ENCODE results near the gene SEMA4A.
"Not testable (repeated sequence)": the region's sequence is repeated elsewhere in the genome, so short reads cannot be mapped to it uniquely, and the experiment has no call there.

SEMA4A gene

GRCh38 chr1:156121005-156121404 is 32.4 kb upstream of the SEMA4A start:
- not testable (repeated sequence) for H3K9me3 ChIP-seq (ENCODE audit: control insufficient read depth, low read length); H3K4me3 ChIP-seq (ENCODE audit: extremely low read depth, insufficient read depth, low read length, poor library complexity, severe bottlenecking); H3K27ac ChIP-seq (ENCODE audit: low read depth, low read length, severe bottlenecking)
- WGBS, 2 experiments (ENCODE audit: insufficient coverage in 2 of 2), result 90 to 94% methylated on average over 3 of the region's 4 CpGs
- Histone ChIP-seq H3K4me1 (ENCODE audit: control insufficient read depth, insufficient read depth, low read length, poor library complexity, severe bottlenecking) (peaks cover 80% of the 10 kb centered on the region), H3K36me3 (ENCODE audit: control insufficient read depth, insufficient read depth, low read length) (peaks cover 45% of the 10 kb centered on the region)

- 77 to 86% methylated on average over 3 to 4 of the region's 4 CpGs for WGBS, 2 experiments (ENCODE audit: insufficient coverage in 2 of 2)
- no peaks in the 10 kb centered on the region for H3K9me3 ChIP-seq (ENCODE audit: control insufficient read depth, low read length)
- no peak overlapping the region for H3K27ac ChIP-seq (ENCODE audit: low read depth, low read length, severe bottlenecking)
- peaks cover 84% of the 10 kb centered on the region for H3K4me1 ChIP-seq (ENCODE audit: control insufficient read depth, insufficient read depth, low read length, poor library complexity, severe bottlenecking)
- no peak overlapping the region for H3K4me3 ChIP-seq (ENCODE audit: extremely low read depth, insufficient read depth, low read length, poor library complexity, severe bottlenecking)
- peaks cover 44% of the 10 kb centered on the region for H3K36me3 ChIP-seq (ENCODE audit: control insufficient read depth, insufficient read depth, low read length)
These were observed 31.9 kb upstream of the SEMA4A start for GRCh38 chr1:156121457-156121856.

GRCh38 chr1:156122086-156122485 is 31.3 kb upstream of the SEMA4A start:
- Histone ChIP-seq H3K27ac (ENCODE audit: low read depth, low read length, severe bottlenecking) (peak overlapping the region; percentile 98), H3K36me3 (ENCODE audit: control insufficient read depth, insufficient read depth, low read length) (peaks cover 43% of the 10 kb centered on the region), H3K4me3 (ENCODE audit: extremely low read depth, insufficient read depth, low read length, poor library complexity, severe bottlenecking) (no peak overlapping the region), H3K9me3 (ENCODE audit: control insufficient read depth, low read length) (no peaks in the 10 kb centered on the region), H3K4me1 (ENCODE audit: control insufficient read depth, insufficient read depth, low read length, poor library complexity, severe bottlenecking) (peaks cover 90% of the 10 kb centered on the region)
- WGBS, 2 experiments (ENCODE audit: insufficient coverage in 2 of 2), result 57 to 93% methylated on average over 1 to 2 of the region's 4 CpGs

- H3K27ac ChIP-seq (ENCODE audit: low read depth, low read length, severe bottlenecking), result peak overlapping the region; percentile 98
- H3K4me1 ChIP-seq (ENCODE audit: control insufficient read depth, insufficient read depth, low read length, poor library complexity, severe bottlenecking), result peaks cover 91% of the 10 kb centered on the region
- peaks cover 42% of the 10 kb centered on the region for H3K36me3 ChIP-seq (ENCODE audit: control insufficient read depth, insufficient read depth, low read length)
- no peaks in the 10 kb centered on the region for H3K9me3 ChIP-seq (ENCODE audit: control insufficient read depth, low read length)
- H3K4me3 ChIP-seq (ENCODE audit: extremely low read depth, insufficient read depth, low read length, poor library complexity, severe bottlenecking), result peak overlapping the region; percentile 2
- 57 to 62% methylated on average over 9 to 10 of the region's 14 CpGs for WGBS, 2 experiments (ENCODE audit: insufficient coverage in 2 of 2)
These were observed 30.6 kb upstream of the SEMA4A start for GRCh38 chr1:156122519-156123355.

GRCh38 chr1:156123356-156124196 is 29.8 kb upstream of the SEMA4A start:
- Histone ChIP-seq H3K36me3 (ENCODE audit: control insufficient read depth, insufficient read depth, low read length) (peaks cover 39% of the 10 kb centered on the region), H3K27ac (ENCODE audit: low read depth, low read length, severe bottlenecking) (peak overlapping the region; percentile 98), H3K4me1 (ENCODE audit: control insufficient read depth, insufficient read depth, low read length, poor library complexity, severe bottlenecking) (peaks cover 91% of the 10 kb centered on the region), H3K4me3 (ENCODE audit: extremely low read depth, insufficient read depth, low read length, poor library complexity, severe bottlenecking) (no peak overlapping the region), H3K9me3 (ENCODE audit: control insufficient read depth, low read length) (no peaks in the 10 kb centered on the region)
- WGBS, 2 experiments (ENCODE audit: insufficient coverage in 2 of 2), result 25 to 44% methylated on average over 8 to 9 of the region's 14 CpGs

- H3K4me1 ChIP-seq (ENCODE audit: control insufficient read depth, insufficient read depth, low read length, poor library complexity, severe bottlenecking), result peaks cover 96% of the 10 kb centered on the region
- H3K27ac ChIP-seq (ENCODE audit: low read depth, low read length, severe bottlenecking), result peak overlapping the region; percentile 98
- H3K4me3 ChIP-seq (ENCODE audit: extremely low read depth, insufficient read depth, low read length, poor library complexity, severe bottlenecking), result no peak overlapping the region
- no peaks in the 10 kb centered on the region for H3K9me3 ChIP-seq (ENCODE audit: control insufficient read depth, low read length)
- H3K36me3 ChIP-seq (ENCODE audit: control insufficient read depth, insufficient read depth, low read length), result peaks cover 37% of the 10 kb centered on the region
- WGBS, 2 experiments (ENCODE audit: insufficient coverage in 2 of 2), result 87 to 91% methylated on average over 12 to 15 of the region's 17 CpGs
These were observed 28.6 kb upstream of the SEMA4A start for GRCh38 chr1:156124557-156125483.

GRCh38 chr1:156125544-156125943 is 27.8 kb upstream of the SEMA4A start:
- 91 to 94% methylated on average over 9 of the region's 10 CpGs for WGBS, 2 experiments (ENCODE audit: insufficient coverage in 2 of 2)
- Histone ChIP-seq H3K27ac (ENCODE audit: low read depth, low read length, severe bottlenecking) (peak overlapping the region; percentile 98), H3K4me1 (ENCODE audit: control insufficient read depth, insufficient read depth, low read length, poor library complexity, severe bottlenecking) (peaks cover 92% of the 10 kb centered on the region), H3K36me3 (ENCODE audit: control insufficient read depth, insufficient read depth, low read length) (peaks cover 32% of the 10 kb centered on the region)
- H3K9me3 ChIP-seq (ENCODE audit: control insufficient read depth, low read length); H3K4me3 ChIP-seq (ENCODE audit: extremely low read depth, insufficient read depth, low read length, poor library complexity, severe bottlenecking): not testable (repeated sequence)

GRCh38 chr1:156126043-156126629 is 27.2 kb upstream of the SEMA4A start:
- Histone ChIP-seq H3K36me3 (ENCODE audit: control insufficient read depth, insufficient read depth, low read length) (peaks cover 32% of the 10 kb centered on the region), H3K9me3 (ENCODE audit: control insufficient read depth, low read length) (no peaks in the 10 kb centered on the region), H3K4me1 (ENCODE audit: control insufficient read depth, insufficient read depth, low read length, poor library complexity, severe bottlenecking) (peaks cover 86% of the 10 kb centered on the region), H3K27ac (ENCODE audit: low read depth, low read length, severe bottlenecking) (peak overlapping the region; percentile 98), H3K4me3 (ENCODE audit: extremely low read depth, insufficient read depth, low read length, poor library complexity, severe bottlenecking) (peak overlapping the region; percentile 8)
- 37 to 48% methylated on average over 5 to 9 of the region's 11 CpGs for WGBS, 2 experiments (ENCODE audit: insufficient coverage in 2 of 2)

- Histone ChIP-seq H3K9me3 (ENCODE audit: control insufficient read depth, low read length) (no peaks in the 10 kb centered on the region), H3K4me1 (ENCODE audit: control insufficient read depth, insufficient read depth, low read length, poor library complexity, severe bottlenecking) (peaks cover 79% of the 10 kb centered on the region), H3K4me3 (ENCODE audit: extremely low read depth, insufficient read depth, low read length, poor library complexity, severe bottlenecking) (peak overlapping the region; percentile 8), H3K36me3 (ENCODE audit: control insufficient read depth, insufficient read depth, low read length) (peaks cover 34% of the 10 kb centered on the region), H3K27ac (ENCODE audit: low read depth, low read length, severe bottlenecking) (peak overlapping the region; percentile 98)
- 79 to 86% methylated on average over 9 to 13 of the region's 15 CpGs for WGBS, 2 experiments (ENCODE audit: insufficient coverage in 2 of 2)
These were observed 26.5 kb upstream of the SEMA4A start for GRCh38 chr1:156126630-156127534.

All from mesodermal cell (in vitro differentiated cells).